ENCODE data around the gene ACAD11.

ACAD11 gene

DNA sequence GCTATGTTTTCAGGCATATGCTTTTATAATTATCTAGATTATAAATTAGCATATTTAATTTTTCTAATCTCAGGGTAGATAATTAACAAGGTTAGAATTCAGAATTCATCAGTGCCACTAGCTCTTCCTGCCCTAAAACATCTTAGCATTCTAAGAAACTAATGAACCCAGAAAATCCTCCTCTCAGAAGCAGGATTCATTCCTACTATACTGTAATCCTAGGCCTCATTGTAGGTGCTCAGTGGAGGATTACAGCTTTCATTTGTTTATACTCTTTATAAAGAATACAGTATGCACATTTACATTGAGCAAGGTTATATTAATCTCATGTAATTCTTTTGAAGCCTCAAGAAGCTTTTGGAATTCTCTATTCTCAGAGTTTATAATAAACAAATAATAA is 20.9 kb downstream of the ACAD11 start:
- no peak for DNase-seq (ENCODE audit: low read depth)
- H3K4me3 ChIP-seq (ENCODE audit: low read depth, low read length), result no peak overlapping the region
- TF ChIP-seq, protein P1, sequence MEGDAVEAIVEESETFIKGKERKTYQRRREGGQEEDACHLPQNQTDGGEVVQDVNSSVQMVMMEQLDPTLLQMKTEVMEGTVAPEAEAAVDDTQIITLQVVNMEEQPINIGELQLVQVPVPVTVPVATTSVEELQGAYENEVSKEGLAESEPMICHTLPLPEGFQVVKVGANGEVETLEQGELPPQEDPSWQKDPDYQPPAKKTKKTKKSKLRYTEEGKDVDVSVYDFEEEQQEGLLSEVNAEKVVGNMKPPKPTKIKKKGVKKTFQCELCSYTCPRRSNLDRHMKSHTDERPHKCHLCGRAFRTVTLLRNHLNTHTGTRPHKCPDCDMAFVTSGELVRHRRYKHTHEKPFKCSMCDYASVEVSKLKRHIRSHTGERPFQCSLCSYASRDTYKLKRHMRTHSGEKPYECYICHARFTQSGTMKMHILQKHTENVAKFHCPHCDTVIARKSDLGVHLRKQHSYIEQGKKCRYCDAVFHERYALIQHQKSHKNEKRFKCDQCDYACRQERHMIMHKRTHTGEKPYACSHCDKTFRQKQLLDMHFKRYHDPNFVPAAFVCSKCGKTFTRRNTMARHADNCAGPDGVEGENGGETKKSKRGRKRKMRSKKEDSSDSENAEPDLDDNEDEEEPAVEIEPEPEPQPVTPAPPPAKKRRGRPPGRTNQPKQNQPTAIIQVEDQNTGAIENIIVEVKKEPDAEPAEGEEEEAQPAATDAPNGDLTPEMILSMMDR (IDR thresholded peaks at IDR 0.05; ENCODE audit: insufficient read depth, low read depth, low read length, missing control alignments), result no peak

DNA sequence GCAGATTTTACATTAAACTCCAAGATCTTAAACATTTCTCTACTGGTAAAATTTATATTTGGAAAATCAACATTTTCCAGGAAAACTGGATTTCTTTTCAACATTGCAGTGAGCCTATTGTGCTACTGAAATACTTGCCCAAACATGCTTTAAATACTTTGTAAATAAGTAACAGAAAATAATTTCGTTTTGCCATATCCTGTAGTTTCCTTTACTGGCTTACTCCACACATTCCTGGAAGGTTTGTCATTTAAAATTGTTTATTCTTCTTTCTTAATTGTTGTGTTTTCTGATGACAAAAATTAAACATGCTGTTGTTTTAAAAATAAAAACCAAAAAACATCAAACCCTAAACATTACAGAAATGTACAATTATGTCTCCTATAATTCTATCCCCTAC is 22.0 kb downstream of the ACAD11 start:
- DNase-seq (ENCODE audit: low read depth), result no peak
- TF ChIP-seq, protein P1 (IDR thresholded peaks at IDR 0.05; ENCODE audit: insufficient read depth, low read depth, low read length, missing control alignments), result no peak
- no peak overlapping the region for H3K4me3 ChIP-seq (ENCODE audit: low read depth, low read length)

DNA sequence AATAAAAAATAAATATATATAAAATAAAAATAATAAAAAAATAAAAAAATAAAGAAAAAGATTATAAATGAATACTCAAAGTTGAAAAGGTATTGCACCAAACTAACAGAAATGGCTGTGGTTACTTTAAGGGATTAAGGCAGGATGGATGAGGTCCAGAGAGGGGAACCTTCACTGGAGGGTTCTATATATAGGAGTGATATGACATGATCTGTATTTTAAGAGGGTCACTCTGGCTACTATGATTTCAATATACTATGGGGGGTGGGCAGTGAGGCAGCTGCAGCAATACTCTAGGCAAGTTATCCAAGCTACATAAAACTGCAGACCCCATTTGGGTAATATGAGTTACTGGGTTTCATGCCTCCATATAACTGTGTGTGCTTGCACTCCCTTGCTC is 24.6 kb downstream of the ACAD11 start:
- no peak overlapping the region for H3K4me3 ChIP-seq (ENCODE audit: low read depth, low read length)
- TF ChIP-seq, protein P1 (IDR thresholded peaks at IDR 0.05; ENCODE audit: insufficient read depth, low read depth, low read length, missing control alignments), result no peak
- no peak for DNase-seq (ENCODE audit: low read depth)

DNA sequence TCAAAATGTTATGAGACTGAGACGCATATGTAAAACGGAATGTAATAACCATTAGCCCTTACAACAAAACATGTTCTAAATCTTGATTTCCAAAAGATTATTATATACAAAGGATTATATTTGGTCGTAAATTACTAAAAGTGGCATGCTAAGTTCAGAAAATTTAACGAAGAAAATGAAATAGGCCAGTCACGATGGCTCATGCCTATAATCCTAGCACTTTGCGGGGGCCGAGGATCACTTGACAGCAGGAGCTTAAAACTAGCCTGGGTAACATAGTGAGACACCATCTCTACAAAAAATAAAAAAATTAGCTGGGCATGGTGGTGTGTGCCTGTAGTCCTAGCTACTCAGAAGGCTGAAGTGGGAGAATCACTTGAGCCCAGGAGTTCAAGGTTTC is 29.0 kb downstream of the ACAD11 start:
- no peak overlapping the region for H3K4me3 ChIP-seq (ENCODE audit: low read depth, low read length)
- TF ChIP-seq, protein P1 (IDR thresholded peaks at IDR 0.05; ENCODE audit: insufficient read depth, low read depth, low read length, missing control alignments), result no peak
- no peak for DNase-seq (ENCODE audit: low read depth)

DNA sequence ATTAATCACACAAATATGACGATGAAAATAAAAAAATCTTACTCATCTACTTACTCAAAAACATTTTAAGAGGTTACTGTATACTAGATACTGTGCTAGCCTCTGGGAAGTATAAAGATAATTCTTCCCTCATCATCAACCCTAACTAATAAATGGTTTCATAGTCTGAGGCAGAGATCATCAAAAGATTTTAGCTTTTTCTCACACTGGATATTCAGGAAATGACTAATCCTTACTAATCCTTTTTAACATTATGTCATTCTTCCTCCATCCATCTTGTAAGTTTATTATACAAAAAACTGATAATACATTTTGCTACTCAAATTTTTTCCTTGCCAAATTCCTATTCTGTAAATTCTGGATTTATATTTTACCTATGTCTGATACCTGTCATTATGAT is 29.7 kb downstream of the ACAD11 start:
- no peak overlapping the region for H3K4me3 ChIP-seq (ENCODE audit: low read depth, low read length)
- TF ChIP-seq, protein P1 (IDR thresholded peaks at IDR 0.05; ENCODE audit: insufficient read depth, low read depth, low read length, missing control alignments), result no peak
- DNase-seq (ENCODE audit: low read depth), result no peak

DNA sequence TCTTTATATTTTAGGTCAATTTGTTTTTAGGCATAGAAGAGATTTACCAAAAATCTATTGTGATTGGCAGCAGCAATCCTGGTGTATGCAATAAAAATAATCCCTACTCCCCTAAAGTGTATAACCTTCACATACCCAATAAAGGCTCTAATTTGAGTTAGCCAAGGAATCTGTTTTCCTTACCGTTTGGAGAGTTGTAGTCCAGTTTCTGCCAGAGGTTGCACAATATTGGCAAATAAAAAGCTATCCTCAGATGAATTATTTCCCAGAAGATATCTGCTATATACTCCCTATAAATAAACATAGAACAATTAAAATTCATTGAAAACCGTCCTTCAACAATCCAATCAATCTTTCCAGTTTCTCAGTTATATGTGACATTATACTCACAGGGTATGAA is 31.5 kb downstream of the ACAD11 start:
- H3K4me3 ChIP-seq (ENCODE audit: low read depth, low read length), result no peak overlapping the region
- DNase-seq (ENCODE audit: low read depth), result no peak
- TF ChIP-seq, protein P1 (IDR thresholded peaks at IDR 0.05; ENCODE audit: insufficient read depth, low read depth, low read length, missing control alignments), result no peak

DNA sequence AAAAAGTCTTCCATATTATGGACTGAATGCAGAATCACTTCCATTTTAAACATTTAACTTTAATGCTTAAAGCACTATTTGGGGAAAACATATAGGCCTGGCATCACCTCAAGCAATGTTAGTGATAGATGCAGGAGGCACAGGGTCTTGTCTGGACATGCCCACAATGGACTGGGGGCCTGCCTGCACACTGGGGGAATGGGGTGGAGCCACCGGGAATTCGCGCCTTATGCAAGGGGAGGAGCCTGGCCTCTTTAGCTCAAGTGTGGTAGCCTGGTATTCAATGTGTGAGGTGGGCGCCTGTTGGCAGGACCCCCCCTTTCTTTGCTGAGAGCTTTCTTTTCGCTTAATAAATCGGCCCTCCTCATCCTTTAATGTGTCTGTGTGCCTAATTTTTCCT is 32.7 kb downstream of the ACAD11 start:
- DNase-seq (ENCODE audit: low read depth), result no peak
- TF ChIP-seq, protein P1 (IDR thresholded peaks at IDR 0.05; ENCODE audit: insufficient read depth, low read depth, low read length, missing control alignments), result no peak
- no peak overlapping the region for H3K4me3 ChIP-seq (ENCODE audit: low read depth, low read length)
